ENCODE data around the gene TTYH3.
"Not testable (repeated sequence)": the region's sequence is repeated elsewhere in the genome, so short reads cannot be mapped to it uniquely, and the experiment has no call there.

TTYH3 gene

DNA sequence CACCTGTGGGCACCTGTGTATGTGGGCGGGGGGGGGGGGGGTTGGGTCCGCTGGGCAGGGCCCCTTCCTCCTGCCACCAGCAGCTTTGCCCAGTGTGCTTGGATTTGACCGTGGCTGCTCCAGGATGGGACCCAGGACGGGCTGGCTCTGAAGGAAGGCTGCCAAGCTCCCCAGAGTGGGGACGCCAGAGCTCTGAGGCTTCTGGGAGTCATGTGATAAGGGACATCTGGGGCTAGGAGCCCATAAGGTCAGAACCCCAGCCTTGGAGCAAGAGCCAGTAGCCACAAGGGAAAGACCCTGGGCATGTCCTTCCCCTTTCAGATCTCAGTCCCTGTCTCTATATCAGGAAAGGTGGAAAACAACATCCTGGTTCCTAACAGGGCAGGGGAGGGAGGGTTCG, 34.4 kb downstream of the TTYH3 start:
- DNase-seq (ENCODE audit: low spot score) = no peak

- DNase-seq (ENCODE audit: low spot score) = no peak
Observed at GRCh38 chr7:2666588-2667250, 34.9 kb downstream of the TTYH3 start.

DNA sequence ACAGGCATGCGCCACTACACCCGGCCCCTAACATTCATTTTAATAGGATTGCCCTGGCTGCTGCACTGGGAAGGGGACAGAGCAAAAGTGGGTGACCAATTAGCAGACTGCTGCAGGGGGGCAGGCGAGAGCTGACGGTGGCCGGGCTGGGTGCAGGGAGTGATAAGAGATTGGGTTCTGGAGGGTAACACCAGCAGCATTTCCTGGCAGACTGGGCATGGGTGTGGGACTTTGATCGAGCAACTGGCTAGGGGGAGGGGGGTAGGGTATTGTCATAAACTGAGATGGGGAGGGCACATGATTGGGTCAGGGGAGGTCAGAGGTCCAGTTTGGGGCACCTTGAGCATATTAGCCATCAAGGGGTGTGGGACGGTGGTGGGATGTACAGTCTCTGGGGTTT, 36.1 kb downstream of the TTYH3 start:
- DNase-seq (ENCODE audit: low spot score) = no peak

DNA sequence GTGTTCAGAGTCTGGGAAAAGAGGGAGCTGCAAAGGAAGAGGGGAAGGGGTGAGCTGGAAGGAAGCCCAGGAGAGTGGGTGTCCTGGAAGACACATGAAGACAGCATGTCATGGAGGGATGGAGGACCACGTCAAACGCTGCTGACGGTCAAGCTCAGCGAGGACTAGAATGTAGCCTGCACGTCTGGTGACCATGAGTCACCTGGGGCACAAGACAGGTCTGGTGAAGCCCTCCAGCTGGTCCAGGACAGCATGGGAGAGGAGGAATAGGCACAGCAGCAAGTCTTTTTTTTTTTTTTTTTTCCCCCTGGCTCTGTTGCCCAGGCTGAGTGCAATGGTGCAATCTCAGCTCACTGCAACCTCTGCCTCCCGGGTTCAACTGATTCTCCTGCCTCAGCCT, 36.6 kb downstream of the TTYH3 start:
- no peak for DNase-seq (ENCODE audit: low spot score)

DNA sequence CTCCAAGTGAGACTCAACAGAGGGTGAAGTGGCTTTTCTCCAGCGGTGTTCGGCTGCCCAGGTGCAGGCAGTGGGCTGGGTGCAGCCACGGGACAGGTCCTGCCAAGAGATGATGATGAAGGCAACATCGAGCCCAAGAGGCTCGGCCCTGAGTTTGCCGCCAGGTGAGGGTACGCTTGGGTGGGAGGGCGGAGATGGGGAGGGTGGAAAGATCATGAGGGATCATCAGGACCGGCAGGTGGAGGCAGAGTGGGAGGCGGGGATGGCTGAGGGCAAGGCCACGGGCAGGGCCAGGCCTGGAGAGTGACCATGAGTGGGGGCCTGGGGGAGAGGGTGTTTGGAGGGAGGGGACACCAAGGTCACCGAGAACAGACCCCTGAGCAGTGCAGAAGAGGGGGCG, 38.4 kb downstream of the TTYH3 start:
- no peak for DNase-seq (ENCODE audit: low spot score)

DNA sequence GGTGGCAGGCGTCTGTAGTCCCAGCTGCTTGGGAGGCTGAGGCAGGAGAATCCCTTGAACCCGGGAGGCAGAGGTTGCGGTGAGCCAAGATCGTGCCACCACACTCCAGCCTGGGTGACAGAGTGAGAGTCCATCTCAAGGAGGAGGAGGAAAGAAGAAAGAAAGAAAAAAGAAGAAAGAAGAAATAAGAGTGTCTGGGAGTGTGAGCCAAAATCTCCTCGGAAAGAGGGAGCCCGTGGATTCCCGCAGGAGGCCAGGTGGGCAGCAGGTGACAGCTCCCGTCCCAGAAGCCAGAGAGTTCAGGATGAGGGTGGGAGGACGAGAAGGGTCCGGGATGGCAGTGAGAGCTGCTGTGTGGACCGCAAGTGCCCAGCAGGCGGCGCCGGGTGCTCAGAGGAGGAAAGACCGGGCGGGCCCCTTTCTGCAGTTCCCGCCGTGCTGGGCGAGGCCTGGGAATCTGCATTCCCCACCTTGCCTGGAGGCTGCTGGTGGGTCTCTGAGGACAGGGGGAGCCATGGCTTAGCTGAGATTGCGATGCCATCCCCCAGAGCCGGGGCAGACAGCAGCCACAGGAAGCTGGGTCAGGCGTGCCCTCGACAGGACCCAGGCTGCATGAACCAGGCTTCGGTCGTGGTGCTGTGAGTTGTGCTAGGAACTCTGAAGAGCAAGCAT, 39.1 kb downstream of the TTYH3 start:
- DNase-seq (ENCODE audit: low spot score) = no peak

- not testable (repeated sequence) for DNase-seq (ENCODE audit: low spot score)
Observed at GRCh38 chr7:2673214-2673613, 41.4 kb downstream of the TTYH3 start.

DNA sequence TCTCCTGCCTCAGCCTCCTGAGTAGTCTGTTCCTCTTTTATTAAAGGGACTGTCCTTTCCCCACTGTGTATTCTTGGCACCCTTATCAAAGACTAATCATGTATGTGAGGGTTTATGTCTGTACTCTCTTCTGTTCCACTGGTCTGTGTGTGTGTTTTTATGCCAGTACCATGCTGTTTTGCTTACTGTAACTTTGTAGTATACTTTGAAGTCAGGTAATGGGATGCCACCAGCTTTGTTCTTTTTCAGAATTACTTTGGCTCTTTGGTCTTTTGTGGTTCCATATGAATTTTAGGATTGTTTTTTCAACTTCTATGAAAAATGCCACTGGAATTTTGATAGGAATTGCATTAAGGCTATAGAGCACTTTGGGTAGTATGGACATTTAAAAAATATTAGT, 42.1 kb downstream of the TTYH3 start:
- DNase-seq (ENCODE audit: low spot score) = no peak

- DNase-seq (ENCODE audit: low spot score) = no peak
Observed at GRCh38 chr7:2675256-2675764, 43.5 kb downstream of the TTYH3 start.

DNA sequence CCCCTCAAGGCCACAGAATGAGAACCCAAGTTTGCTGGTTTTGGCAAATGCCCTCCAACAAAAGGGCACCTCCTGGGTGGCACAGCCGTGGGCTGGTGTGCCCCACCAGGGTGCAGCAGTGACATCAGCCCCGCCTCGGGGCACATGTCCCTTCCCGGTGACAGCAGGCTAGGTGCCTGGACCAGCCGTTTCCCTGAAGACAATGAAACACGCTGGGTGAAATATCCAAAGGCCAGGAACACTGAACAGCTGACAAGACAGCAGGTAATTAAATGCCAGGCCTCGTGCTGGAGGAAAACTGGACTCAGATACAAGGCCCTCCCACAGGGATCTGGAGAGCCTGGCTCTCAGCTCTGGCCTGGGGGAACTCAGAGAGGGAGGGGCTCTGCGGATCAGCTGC, 44.8 kb downstream of the TTYH3 start:
- DNase-seq (ENCODE audit: low spot score) = not testable (repeated sequence)

- not testable (repeated sequence) for DNase-seq (ENCODE audit: low spot score)
Observed at GRCh38 chr7:2678454-2678853, 46.7 kb downstream of the TTYH3 start.

GRCh38 chr7:2679135-2680127, 47.6 kb downstream of the TTYH3 start:
- not testable (repeated sequence) for DNase-seq (ENCODE audit: low spot score)

DNA sequence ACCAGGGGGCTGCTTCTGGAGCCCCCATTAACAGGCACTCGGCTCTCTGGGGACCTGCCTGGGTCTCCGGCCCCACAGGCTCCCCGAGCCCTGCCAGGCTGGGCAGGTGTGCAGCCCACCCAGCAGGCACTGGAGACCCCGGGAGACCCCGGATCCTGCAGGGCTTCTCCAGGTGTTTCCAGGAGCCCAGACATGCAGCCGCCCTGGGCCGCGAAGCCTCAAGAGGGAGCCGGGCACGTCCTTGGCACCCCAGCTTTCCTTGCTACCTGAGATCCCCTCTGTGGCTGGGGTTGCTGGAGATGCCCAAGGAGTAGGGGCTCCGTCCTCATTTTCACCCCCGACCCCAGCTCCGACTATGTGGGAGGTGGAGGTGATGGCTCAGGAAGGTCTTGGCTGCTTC, 48.5 kb downstream of the TTYH3 start:
- no peak for DNase-seq (ENCODE audit: low spot score)

- peak; percentile 87 for DNase-seq (ENCODE audit: low spot score)
Observed at GRCh38 chr7:2680792-2681490, 49.2 kb downstream of the TTYH3 start.

DNA sequence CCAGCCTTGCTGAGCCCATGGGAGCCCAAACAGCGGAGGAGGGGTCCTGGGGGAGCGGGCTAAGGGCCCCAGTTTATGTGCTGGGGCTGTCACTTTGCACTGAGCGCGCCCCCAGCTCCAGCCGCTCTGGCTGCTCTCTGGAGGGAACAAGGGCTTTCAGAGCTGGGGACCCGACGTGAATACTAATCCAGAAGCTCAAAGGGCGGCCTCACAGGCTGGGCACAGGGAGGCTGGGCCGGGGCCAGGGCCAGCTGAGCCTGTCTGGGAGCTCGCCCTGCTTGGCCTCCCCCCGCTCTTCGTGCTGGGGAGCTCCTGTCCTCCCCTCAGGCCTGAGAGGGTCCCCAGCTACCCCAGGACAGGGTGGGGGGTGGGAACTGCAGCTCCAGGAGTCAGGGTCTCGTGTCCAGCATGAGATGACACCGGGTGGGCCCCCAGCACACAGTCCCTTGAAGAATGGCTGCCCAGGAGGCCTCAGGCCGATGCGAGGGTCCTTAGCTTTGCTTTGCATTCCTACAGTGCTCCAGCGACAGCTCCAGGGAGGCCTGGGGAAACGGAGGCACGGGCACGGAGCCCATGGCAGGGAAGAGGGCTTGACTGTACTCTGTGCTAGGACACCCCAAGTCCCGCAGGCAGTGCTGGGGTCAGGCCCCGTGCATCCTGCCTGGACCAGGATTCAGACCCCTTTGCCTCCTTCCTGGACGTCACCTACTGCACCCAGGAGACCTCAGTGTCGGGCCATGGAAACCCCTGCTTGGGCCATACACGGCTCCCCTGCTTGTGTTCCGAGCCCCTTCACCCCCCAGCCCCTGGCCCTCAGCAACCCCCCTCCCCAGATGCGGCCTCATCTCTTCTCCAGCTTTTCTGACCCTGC, 50.4 kb downstream of the TTYH3 start:
- peak; percentile 99 for DNase-seq (ENCODE audit: low spot score)

- DNase-seq (ENCODE audit: low spot score) = no peak
Observed at GRCh38 chr7:2684501-2684900, 52.7 kb downstream of the TTYH3 start.

DNA sequence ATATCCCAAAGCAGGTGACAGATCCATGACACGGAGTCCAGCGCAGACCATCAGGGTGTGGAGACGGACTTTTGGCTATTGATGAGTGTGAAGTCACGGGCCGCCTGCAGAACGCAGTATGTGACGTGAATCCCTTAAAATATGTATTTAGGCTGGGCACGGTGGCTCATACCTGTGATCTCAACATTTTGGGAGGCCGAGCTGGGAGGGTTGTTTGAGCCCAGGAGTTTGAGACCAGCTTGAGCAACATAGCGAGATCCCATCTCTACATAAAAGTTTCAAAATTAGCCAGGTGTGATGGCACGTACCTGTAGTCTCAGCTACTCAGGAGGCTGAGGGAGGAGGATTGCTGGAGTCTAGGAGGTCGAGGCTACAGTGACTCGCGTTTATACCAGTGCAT, 54.3 kb downstream of the TTYH3 start:
- DNase-seq (ENCODE audit: low spot score) = no peak

DNA sequence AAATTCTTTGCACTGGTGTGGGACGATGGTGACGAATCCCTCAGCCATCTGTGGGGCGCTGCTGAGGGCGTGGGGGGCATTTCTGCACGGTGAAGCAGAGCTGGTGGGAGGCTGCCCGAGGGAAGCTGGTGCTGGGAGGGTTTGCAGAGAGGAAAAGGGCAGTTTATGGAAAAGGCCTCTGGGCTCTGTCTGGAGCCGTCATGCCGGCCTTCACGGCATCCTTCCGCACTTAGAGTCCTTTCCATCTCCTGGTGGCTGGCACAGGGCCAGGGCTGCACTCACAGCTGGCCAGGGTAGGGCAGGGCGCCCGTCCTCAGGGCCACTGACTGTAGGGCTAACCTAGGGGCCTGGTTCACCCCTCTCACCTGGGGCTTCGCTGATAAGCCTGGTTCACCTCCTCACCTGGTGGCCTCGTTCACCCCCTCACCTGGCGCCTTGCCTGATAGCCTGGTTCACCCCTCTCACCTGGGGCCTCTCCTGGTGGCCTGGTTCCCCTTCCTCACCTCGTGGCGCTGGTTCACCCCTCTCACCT, 55.6 kb downstream of the TTYH3 start:
- DNase-seq (ENCODE audit: low spot score) = no peak

- DNase-seq (ENCODE audit: low spot score) = no peak
Observed at GRCh38 chr7:2687881-2688318, 56.1 kb downstream of the TTYH3 start, which contains the start of gene AMZ1. TSS of gene AMZ1 (plus strand) at chr7:2688202. CDS start at chr7:2700452, 12,250 bp downstream.
